Measurements from ENCODE around the gene NR2C2AP. TPM values are rescaled to one million over a fixed set of nuclear protein-coding genes. Genes with fewer than 3 reads are reported as not detected.
"Not testable (repeated sequence)": the region's sequence is repeated elsewhere in the genome, so short reads cannot be mapped to it uniquely, and the experiment has no call there.

The NR2C2AP gene
- total RNA-seq, 4 donors from 2014 or later, result 13.5 to 21.3 (median 15.1) TPM

- Histone ChIP-seq H3K36me3 (no peaks in the 10 kb centered on the region), H3K27me3 (peaks cover 0 to 48% of the 10 kb centered on the region in 2 donors), H3K4me1 (peaks cover 0 to 11% (median 1%) of the 10 kb centered on the region in 4 donors), H3K4me3 (peak overlapping the region in 2 of 4 donors; percentile 9 to 45), H3K27ac (no peak overlapping the region), H3K9me3 (no peaks in the 10 kb centered on the region)
- TF ChIP-seq POLR2A (IDR thresholded peaks at IDR 0.05), result no peak
- TF ChIP-seq CTCF (IDR thresholded peaks at IDR 0.05), result no peak
- TF ChIP-seq EP300 (IDR thresholded peaks at IDR 0.05), result no peak
- no peak for DNase-seq (ENCODE audit: low spot score in 2 of 2)
- 67% methylated on average over 17 of the region's 17 CpGs for WGBS, 2 donors
These were observed 21.1 kb upstream of the NR2C2AP start for GRCh38 chr19:19224150-19224851.

GRCh38 chr19:19223636-19224035, 20.4 kb upstream of the NR2C2AP start:
- Histone ChIP-seq H3K36me3 (no peaks in the 10 kb centered on the region), H3K4me1 (peaks cover 0 to 11% (median 1%) of the 10 kb centered on the region in 4 donors), H3K9me3 (no peaks in the 10 kb centered on the region), H3K4me3 (no peak overlapping the region), H3K27me3 (peaks cover 0 to 48% of the 10 kb centered on the region in 2 donors), H3K27ac (no peak overlapping the region)
- TF ChIP-seq CTCF (IDR thresholded peaks at IDR 0.05), result no peak
- no peak for TF ChIP-seq EP300 (IDR thresholded peaks at IDR 0.05)
- TF ChIP-seq POLR2A (IDR thresholded peaks at IDR 0.05), result no peak
- DNase-seq (ENCODE audit: low spot score in 2 of 2), result no peak
- 72 to 78% methylated on average over 6 of the region's 6 CpGs for WGBS, 2 donors

GRCh38 chr19:19223060-19223459, 19.8 kb upstream of the NR2C2AP start:
- DNase-seq (ENCODE audit: low spot score in 2 of 2), result no peak
- peaks cover 0 to 11% (median 1%) of the 10 kb centered on the region in 4 donors for H3K4me1 ChIP-seq
- no peak for TF ChIP-seq EP300 (IDR thresholded peaks at IDR 0.05)
- H3K9me3 ChIP-seq, result no peaks in the 10 kb centered on the region
- H3K27ac ChIP-seq, result no peak overlapping the region
- no peak overlapping the region for H3K4me3 ChIP-seq
- H3K36me3 ChIP-seq, result no peaks in the 10 kb centered on the region
- H3K27me3 ChIP-seq, result peaks cover 0 to 48% of the 10 kb centered on the region in 2 donors
- WGBS, 2 donors, result 76 to 82% methylated on average over 5 of the region's 5 CpGs

GRCh38 chr19:19221000-19221399, 17.8 kb upstream of the NR2C2AP start:
- 79 to 83% methylated on average over 8 of the region's 8 CpGs for WGBS, 2 donors
- not testable (repeated sequence) for H3K36me3 ChIP-seq; H3K27ac ChIP-seq; H3K9me3 ChIP-seq; DNase-seq (ENCODE audit: low spot score in 2 of 2); H3K4me3 ChIP-seq
- H3K27me3 ChIP-seq, result peaks cover 0 to 40% of the 10 kb centered on the region in 2 donors
- H3K4me1 ChIP-seq, result peaks cover 0 to 11% (median 1%) of the 10 kb centered on the region in 4 donors

- Histone ChIP-seq H3K27ac (no peak overlapping the region), H3K36me3 (no peaks in the 10 kb centered on the region), H3K9me3 (peaks cover 0 to 8% (median 0%) of the 10 kb centered on the region in 4 donors), H3K4me3 (no peak overlapping the region), H3K4me1 (no peaks in the 10 kb centered on the region), H3K27me3 (peaks cover 0 to 38% of the 10 kb centered on the region in 2 donors)
- TF ChIP-seq EP300 (IDR thresholded peaks at IDR 0.05), result no peak
- no peak for TF ChIP-seq POLR2A (IDR thresholded peaks at IDR 0.05)
- TF ChIP-seq CTCF (IDR thresholded peaks at IDR 0.05), result no peak
- DNase-seq (ENCODE audit: low spot score in 2 of 2), result no peak
- 85 to 90% methylated on average over 19 to 21 of the region's 21 CpGs for WGBS, 2 donors
These were observed 15.7 kb upstream of the NR2C2AP start for GRCh38 chr19:19218911-19219310.

GRCh38 chr19:19217099-19217498, 13.9 kb upstream of the NR2C2AP start:
- H3K36me3 ChIP-seq, result no peaks in the 10 kb centered on the region
- peaks cover 0 to 8% (median 0%) of the 10 kb centered on the region in 4 donors for H3K9me3 ChIP-seq
- peaks cover 0 to 47% of the 10 kb centered on the region in 2 donors for H3K27me3 ChIP-seq
- no peak for DNase-seq (ENCODE audit: low spot score in 2 of 2)
- no peak for TF ChIP-seq CTCF (IDR thresholded peaks at IDR 0.05)
- no peak for TF ChIP-seq EP300 (IDR thresholded peaks at IDR 0.05)
- TF ChIP-seq POLR2A (IDR thresholded peaks at IDR 0.05), result no peak
- WGBS, 2 donors, result 53% methylated on average over 4 of the region's 4 CpGs
- no peaks in the 10 kb centered on the region for H3K4me1 ChIP-seq
- H3K27ac ChIP-seq, result no peak overlapping the region
- no peak overlapping the region for H3K4me3 ChIP-seq

Data from tibial nerve (tissue), 4 donors.